ENCODE data around the gene RNF38.
"Not testable (repeated sequence)": the region's sequence is repeated elsewhere in the genome, so short reads cannot be mapped to it uniquely, and the experiment has no call there.

The RNF38 gene

DNA sequence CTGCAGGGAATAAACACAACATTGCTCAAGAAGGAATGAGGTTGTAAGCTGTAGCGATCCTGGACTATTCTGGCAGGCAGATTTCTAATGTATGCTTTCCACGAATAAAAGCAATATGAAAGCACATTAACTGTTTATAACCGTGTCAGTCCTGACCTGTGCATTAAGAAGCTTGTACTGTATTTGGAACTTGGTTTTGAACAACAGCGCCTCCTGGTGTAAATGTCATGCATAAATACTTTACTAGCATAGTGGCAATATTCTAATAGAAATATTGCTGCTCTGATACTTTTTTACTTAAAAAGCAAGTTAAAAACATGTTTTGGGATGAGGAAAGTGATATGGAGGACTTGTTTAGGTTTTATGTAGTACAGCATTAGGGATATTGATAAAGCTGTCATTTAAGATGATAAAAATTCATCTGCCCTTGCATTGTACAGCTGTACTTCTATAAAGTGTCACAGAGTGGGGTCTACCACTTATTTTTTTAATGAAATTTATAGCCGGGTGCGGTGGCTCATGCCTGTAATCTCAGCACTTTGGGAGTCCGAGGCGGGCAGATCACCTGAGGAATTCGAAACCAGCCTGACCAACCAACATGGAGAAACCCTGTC lies 71.2 kb downstream of the RNF38 start:
- peak; percentile 69 for DNase-seq

DNA sequence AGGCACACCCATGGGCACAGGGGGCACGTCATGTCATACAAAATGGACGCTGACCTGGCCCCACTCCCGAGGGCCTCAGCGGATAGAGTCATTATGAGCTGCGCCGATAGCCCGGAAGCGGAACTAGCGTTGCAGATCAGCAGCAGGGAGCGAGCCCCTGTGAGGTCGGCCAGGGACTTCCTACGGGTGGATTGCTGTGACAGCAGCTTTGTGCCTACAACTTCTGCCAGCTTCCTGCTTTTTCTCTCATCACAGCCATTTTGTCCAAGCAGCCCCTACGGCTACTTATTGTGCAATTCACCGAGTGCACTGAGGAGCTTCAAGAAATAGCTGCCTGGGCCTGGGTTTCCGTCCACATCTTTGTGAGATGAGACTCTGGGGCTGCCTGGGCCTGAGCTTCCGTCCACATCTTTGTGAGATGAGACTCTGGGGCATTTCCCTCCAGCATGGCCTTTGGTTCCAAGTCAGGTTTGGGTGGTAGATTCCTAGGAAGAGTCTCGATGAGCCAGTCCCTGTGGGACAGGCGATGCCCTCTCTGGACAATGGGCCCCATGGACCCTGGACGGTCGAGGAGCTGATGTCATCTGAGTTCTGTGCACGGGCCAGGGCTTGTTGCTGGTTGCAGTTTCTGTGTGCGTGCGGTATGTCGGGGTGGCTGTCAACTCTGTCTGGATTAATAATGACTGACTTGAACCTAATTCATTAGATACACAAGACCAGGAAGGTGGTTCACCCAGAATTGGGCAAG lies 74.8 kb downstream of the RNF38 start:
- DNase-seq, result no peak

DNA sequence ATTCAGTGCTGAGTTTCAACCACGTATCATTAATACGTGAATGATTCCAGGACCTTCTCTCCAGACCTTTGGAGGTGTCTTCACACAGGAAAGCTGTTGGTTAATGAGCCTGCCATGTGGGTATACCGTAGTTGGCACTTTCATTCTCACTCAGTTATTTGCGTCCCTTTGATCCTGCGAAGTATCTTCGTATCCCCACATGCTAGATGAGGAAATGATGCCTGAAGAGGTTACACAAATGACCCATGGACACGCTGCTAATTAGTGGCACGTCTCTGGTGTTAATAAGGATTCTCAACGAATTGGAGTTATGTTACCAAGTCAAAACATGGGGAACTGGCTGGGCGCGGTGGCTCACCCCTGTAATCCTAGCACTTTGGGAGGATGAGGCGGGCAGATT lies 76.1 kb downstream of the RNF38 start:
- DNase-seq, result no peak

DNA sequence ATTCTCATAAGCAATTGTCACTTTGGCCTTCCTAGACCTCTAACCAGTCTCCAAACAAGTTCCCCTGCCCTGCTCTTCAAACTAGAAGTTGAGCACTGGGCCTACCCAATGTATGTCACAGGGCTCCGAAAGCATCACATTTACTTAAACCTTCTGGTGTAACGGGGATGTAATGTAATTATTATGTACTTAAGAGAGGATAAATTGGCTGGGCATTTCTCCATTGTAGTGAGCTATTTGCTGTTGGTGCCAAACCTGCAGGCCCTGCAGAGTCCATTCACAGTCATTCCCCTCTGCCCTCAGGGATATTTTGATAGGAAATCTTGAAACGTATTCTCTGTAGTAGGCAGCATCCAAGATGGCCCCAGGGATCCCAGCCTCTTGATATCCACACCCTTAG lies 77.6 kb downstream of the RNF38 start:
- DNase-seq, result peak; percentile 77

DNA sequence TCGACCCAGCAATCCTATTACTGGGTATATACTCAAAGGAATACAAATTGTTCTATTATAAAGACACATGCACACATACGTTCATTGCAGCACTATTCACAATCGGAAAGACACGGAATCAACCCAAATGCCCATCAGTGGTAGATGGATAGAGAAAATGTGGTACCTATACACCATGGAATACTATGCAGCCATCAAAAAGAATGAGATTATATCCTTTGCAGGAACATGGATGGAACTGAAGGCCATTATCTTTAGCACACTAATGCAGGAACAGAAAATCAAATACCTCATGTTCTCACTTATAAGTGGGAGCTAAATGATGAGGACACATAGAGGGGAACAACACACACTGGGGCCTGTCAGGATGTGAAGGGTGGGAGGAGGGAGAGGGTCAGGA lies 78.2 kb downstream of the RNF38 start:
- DNase-seq, result not testable (repeated sequence)

DNA sequence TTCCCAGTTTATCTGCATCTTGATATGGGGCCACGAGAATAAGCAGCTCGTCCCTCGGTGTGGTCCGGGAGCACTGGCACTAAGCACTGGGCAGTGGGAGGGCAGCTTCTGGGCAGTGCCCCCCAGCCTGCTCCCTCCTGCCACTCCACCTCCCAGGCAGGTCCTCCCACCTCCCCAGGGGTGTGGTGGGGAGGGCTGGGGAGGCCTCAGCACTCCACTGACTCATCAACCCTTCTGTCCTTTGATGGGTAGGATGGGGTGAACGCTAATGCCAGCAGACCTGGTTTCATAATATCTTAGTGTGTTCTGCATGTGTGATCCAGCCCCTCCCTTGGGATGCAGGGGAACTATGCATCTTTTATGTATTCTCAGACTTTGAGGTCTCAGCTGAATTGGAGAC lies 79.6 kb downstream of the RNF38 start:
- DNase-seq, result no peak

DNA sequence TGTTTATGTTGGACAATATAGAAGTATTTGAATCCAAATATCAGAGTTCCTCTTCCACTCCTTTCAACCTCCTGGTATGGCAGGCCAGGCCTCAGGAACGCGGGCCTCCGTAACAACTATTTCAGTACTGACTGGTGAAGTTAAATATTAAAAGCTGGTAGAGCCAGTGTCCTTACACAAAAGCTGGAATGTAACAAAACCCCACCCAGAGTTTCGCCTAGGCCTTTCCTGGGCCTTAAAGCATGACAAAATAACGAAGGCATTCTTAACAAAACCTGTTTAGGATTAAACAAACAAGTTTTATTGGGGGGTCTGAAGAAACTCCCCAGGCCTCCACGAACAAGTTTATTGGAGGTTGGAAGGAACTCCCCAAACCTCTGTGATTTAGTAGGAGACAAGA lies 80.3 kb downstream of the RNF38 start:
- DNase-seq, result no peak

DNA sequence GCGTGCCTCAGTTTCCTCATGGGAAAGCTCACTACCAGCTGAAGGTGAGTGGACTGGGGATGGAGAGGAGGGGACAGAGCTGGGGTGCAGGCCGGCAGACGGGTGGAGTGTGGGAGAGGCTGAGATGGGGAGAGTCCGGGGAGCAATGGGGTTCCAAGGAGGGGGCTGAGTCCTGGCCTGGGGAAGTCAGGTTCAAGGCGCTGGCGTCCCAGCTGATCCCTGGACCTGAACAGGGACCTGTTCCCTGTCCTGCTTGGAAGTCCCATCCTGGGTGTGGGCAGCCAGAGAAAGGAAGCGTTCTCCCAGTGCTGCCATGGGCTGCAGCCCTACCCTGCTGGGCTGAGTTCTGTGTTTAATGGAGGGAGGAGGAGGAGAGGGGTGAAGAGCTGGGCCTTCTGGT lies 80.9 kb downstream of the RNF38 start:
- no peak for DNase-seq

DNA sequence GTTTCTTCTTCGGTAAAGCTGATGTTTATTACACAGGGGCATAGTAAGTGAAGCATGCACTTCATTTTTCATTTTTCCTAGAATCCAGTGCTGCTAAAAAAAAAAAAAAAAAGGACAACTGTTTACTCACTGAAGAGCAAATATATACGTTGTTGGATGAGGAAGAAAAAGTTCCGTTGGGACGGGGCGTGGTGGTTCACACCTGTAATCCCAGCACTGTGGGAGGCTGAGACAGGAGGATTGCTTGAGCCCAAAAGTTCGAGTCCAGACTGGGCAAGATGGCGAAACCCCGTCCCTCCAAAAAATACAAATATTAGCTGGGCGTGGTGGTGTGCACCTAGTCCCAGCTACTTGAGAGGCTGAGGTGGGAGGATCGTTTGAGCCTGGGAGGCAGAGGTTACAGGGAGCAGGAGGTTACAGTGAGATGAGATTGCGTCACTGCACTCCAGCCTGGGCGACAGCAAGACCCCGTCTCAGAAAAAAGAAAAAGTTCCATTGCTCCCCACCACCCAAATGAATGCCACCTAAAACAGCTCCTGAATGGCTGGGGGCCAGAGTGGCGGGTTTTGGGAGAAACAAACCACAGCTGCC lies 81.8 kb downstream of the RNF38 start:
- DNase-seq, result no peak

DNA sequence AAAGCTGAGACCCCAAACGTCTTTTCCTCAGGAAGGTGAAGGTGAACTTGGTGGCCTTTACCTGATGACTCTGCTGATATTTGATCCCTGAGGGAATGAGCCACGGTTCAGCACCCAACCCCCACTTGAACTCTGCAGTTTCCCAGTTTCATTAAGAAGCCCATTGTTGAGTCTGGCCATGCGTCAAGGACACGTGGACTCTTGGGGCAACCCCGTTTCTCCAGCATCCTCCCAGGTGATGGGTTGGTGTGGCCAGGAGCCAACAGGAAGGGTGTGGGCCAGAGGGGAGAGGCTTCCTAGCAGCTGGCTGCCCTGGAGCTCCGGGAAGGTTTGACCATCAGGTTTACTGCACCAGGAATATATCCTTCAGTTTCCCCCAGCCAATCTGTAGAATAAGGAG lies 82.3 kb downstream of the RNF38 start:
- DNase-seq, result peak; percentile 65

DNA sequence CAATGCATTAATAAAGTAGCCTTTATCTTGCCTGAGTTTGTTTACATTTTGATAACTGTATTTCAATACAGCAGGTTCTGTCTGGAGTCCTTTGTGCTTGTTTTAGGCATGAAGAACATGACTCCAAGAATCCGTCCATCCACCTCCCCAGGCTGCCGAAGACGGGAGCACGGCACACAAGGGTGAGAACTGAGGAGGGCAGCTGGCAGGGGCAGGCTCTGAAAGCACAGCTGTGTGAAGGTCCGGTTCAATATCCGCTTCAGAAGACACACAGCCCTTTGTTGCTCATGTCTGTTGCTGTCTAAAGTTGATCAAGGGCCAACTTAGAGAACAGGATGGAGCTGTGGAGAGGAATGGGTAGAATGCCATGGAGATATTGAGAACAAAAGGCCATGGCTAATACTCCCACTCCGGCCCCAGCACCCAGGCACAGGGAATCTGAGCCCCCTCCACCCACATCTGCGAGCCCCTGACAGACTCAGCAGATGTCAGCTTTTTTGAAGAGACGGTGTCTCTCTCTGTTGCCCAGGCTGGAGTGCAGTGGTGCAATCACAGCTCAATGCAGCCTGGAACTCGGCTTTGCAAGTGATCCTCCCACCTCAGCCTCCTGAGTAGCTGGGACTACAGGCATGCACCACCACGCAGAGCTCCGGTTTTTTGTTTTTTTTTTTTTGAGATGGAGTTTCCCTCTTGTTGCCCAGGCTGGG lies 83.3 kb downstream of the RNF38 start:
- no peak for DNase-seq

DNA sequence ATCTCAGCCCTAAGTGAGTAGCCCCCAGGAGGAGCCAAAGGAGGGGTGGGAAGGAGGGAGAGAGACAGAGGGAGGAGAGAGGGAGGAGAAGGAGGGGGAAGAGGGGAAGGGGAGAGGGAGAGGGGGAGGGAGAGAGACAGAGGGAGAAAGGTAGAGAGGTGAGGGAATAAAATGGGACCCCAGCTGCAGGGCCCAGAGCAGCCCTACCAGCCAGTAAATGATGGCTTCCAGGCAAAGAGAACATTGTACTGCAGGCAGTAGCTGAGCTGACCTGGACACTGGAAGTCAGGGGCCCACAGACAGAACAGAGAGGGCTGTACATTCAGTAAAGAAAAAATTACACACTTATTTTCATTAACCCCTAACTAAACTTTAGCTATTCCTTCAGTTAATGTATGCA lies 84.0 kb downstream of the RNF38 start:
- DNase-seq, result no peak

DNA sequence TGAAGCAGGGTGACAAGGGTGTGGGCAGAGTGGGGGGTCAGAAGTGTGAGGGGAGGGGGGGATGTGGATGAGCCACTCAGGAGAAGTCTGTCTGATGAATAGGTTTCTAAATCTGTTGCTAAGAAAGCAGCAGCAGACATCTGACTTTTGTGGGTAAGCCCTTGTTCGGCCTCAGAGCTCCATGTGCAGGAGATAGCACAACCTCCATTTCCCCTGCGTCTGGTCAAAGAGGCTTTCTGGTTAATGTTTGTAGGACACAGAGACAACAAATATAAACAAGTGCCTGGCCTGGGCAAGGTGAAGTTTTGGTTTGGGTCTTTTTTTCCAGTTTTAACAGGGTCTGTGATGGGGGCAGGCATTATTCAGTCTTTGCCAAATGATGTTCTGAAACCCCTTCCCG lies 84.8 kb downstream of the RNF38 start:
- no peak for DNase-seq

DNA sequence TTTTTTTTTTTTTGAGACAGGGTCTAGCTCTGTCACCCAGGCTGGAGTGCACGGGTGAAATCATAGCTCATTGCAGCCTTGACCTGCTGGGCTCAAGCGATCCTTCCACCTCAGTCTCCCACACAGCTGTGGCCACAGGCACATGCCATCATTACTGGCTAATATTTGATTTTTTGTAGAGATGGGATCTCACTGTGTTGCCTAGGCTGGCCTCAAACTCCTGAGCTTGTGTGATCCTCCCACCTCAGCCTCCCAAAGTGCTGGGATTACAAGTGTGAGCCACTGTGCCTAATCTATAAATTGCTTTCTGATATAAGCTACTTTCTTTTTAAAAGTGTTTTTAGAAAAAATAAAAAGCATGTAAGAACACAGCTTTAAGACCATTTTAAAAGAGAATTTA lies 85.3 kb downstream of the RNF38 start:
- DNase-seq, result no peak

DNA sequence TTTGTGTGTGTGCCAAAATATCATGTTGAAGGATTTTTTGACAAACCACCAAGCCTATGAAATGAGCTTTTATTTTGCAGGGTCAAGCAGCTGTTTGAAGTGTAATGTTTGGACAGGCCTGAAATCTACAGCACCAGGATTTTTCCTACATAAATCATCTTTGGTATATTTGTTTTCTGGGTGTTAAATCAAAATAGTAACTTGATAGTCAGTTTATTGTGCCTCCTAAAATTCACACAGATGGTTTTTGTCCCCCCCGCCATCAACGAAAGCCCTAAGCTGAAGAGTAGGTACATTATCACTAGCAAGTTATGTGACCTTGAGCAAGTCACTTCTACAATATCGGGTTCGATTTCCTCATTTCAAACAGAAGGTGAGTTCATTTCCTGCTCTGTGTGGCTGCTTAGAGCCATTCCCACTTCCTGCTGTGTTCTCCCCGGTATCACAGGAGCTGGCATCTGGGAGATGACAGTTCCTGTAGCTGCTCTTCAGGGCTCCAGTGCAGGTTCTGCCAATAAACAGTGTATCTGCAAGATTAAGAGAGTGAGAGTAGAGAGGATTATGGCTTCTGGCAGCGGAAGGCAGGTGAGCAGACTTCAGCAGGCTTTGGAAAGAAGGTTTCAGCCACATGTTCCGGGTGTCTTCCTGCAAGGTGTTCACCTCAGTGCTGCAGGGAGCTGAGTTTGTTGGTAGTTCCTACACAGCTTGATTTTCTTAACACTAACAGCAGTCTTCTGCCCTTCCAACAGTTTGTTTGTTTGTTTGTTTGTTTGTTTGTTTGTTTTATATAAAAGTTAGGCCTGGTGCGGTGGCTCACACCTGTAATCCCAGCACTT lies 93.4 kb downstream of the RNF38 start:
- peak; percentile 24 for DNase-seq

DNA sequence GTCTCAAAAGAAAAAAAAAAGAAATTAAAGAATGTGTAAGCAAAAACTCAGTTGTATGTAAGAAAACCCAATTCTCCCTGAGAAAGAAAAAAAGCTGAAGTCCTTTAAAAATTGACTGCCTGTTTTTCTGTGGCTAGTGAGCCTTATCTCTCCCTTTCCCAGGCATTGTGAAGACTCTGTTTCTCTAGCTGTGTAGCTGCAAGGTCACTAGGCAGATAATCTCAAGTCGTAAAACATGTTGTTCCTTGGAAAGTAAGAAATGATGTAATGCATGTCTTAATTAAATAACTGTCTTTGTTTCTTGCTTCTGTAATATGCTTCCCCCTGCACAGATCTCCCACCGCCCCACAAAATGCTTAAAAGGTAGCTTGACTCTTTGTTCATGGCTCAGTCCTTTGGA lies 95.7 kb downstream of the RNF38 start:
- not testable (repeated sequence) for DNase-seq

DNA sequence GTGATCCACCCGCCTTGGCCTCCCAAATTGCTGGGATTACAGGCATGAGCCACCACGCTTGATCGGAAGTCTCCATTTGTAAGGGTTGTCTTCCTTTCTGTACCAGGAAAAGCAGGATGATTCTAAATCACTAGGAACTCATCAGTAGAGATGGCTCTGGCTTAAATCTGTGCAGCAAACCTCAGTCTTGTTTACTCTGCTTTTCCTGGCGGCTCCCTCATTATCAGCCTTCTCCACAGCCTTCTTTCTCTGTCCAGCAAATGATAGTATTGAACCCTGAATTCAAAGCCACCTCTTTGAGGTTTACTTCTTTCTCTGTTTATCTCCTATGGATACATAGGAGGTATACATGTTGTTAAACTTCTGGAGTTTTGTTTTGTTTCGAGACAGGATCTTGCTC lies 98.8 kb downstream of the RNF38 start:
- no peak for DNase-seq

DNA sequence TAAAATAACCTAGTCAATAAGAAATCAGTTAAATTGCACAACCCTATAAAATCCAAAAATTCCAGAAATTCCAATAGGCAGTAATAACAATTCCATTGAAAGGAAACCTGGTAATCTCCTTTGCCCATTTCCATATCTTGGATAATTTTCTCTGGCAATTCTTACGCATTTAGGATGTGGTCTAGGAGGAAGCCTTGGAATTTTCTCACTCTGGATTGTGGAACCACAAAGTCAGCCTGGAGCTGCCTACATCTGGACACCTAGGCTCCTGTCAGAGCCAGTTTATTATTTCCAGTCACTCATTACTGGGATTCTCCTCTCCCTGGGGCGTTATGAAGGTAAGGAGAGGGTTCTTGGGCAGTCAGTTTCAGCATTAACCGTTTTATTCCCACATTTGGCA lies 101.5 kb downstream of the RNF38 start:
- DNase-seq, result no peak

DNA sequence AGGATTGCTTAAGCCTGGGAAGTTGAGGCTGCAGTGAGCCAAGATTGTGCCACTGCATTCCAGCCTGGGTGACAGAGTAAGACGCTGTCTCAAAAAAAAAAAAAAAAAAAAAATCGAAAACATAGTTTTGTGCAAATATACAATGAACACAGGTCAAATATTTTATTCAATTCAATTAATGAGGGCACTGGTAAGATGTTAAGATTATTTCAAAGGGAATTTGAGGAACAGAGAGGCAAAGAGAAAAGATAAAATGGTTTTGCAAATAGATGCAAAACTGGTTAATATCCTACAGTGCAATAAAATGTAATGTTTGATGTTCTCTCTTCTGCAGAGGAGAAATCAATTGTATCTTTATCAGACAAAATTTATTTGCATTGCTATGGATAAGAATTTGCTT lies 102.3 kb downstream of the RNF38 start:
- no peak for DNase-seq

DNA sequence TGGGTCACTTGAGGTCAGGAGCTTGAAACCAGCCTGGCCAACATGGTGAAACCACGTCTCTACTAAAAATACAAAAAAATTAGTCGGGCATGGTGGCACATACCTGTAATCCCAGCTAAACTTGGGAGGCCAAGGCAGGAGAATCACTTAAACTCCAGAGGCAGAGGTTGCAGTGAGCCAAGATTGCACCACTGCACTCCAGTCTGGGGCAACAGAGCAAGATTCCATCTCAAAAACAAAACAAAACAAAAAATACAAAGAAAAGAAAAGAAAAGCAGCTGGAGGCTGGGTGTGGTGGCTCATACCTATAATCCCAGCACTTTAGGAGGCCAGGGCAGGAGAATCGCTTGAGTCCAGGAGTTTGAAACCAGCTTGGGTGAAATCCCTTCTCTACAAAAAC lies 105.1 kb downstream of the RNF38 start:
- DNase-seq, result not testable (repeated sequence)

DNA sequence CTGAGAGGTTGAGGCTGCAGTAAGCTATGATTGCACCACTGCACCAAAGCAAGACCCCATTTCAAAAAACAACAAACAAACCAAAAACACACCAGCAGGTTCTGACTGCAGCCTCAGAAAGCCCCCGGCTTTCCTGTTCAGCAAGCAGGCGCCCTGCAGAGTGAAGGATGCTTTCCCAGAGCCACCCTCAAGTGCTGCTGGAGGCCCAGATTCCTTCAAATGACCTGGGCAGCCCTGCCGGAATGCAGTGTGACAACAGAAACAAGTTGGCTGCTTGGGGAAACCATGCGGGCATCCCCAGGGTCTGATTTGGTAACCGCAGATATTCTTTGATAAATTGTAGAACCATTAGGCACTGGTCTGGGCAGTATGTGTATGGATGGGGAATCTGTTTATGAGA lies 106.2 kb downstream of the RNF38 start:
- DNase-seq, result no peak

DNA sequence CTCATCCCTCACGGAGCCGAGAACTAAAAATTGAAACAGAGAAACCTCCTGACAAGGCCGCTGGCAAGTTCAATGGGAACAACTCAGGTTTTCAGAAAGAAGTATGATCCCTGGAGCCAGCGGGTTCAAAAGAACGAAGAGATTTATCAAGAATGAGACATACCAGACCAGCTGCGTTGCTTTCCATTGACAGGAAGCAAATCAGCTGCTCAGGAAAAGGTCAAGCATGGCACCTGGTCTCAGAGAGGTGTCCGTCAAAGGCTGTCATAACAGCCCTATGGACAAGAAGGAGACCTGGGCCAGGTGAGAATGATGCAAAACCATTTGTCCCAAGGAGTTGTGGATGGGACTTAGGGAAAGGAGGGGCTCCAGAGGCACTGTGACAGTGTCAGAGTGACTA lies 106.9 kb downstream of the RNF38 start:
- no peak for DNase-seq

DNA sequence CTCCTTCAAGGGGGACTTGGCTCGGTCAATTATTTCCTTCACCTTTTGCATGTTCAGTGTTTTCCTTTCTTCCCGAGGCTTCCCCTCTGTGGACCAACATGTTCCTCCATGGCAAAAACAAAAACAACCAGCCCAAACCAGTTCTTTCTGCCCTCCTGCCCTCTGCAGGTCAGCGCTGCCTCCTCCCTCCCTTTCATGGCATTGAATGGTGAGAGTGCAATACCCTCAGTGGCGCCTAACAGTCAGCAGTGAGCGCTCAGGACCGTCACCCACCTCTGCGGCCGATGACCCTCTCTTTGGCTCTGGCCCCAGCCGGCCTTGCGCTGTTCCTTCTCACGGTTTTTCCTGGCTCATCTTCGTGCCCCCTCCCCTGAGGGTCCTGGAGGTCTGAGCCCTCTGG lies 107.4 kb downstream of the RNF38 start:
- no peak for DNase-seq

Data from NCI-H146 (cell line).